K562 (cell line): ENCODE data around the gene SKOR1. TPM values are rescaled to one million over a fixed set of nuclear protein-coding genes. Genes with fewer than 3 reads are reported as not detected.

Source experiments
- ATAC-seq: fragments of 200-7000 bp; cut with Tn5 transposase; 3 replicates; pipeline ENCODE4 v1.9.1; 2020; ENCODE audit warnings: moderate library complexity
- BruUV-seq: library from RNA; stranded (reverse); fragments of 400-500 nt; replicated peaks from 2 replicates; lab custom pipeline; 2021; lab: Mats Ljungman, UMichigan
- CTCF ChIA-PET: fragments of 300-600 bp; formaldehyde crosslinking; extraction: SDS; loops from one replicate; lab custom pipeline; 2021; ENCODE audit warnings: low intra/inter-chr PET ratio; lab: Yijun Ruan, JAX
- POLR2A ChIA-PET: fragments of 300-600, 350-650 bp; sonication (Branson Sonifier 250); formaldehyde crosslinking; extraction: SDS; loops from one replicate; lab custom pipeline; 2021; ENCODE audit warnings: antibody characterized with exemption, inconsistent platforms; lab: Yijun Ruan, JAX
- DNase-seq, 4 experiments: peaks; one replicate each; pipeline versions ENCODE4 v3.0.0 to v3.0.0-alpha.2; 2011 to 2018; ENCODE audit warnings: low spot score in 3 of 4, mixed read lengths in 3 of 4; ENCODE audit errors: extremely low read depth in 1 of 4
- FAIRE-seq: peaks from 2 replicates; lab custom pipeline; 2011; peaks lifted over from hg19 to GRCh38; lab: Jason Lieb, UNC
- H2AFZ ChIP-seq: 2 replicates; pipeline ENCODE4 v1.6.0; 2011; ENCODE audit warnings: low read depth, low read length, control low read depth, inconsistent platforms
- H3K27ac ChIP-seq: fragments of 200-600 bp; 3 replicates; pipeline ENCODE4 v1.8.0; 2011; ENCODE audit warnings: low read depth, mild to moderate bottlenecking, control low read depth, inconsistent platforms, low read length, moderate library complexity, mixed read lengths; ENCODE audit errors: extremely low read depth
- H3K27me3 ChIP-seq, 2 experiments: fragments of 300-600 bp in 1 of 2; 2 replicates in 1 of 2; 3 replicates in 1 of 2; pipeline versions ENCODE4 v1.6.0 to v1.8.0; 2011; ENCODE audit warnings: inconsistent platforms in 2 of 2, low read length in 2 of 2, mild to moderate bottlenecking in 1 of 2, mixed read lengths in 1 of 2, moderate library complexity in 1 of 2; ENCODE audit not compliant: control insufficient read depth in 2 of 2, insufficient read depth in 2 of 2
- H3K36me3 ChIP-seq: fragments of 300-600 bp; 3 replicates; pipeline ENCODE4 v1.8.0; 2011; ENCODE audit warnings: mild to moderate bottlenecking, low read length, inconsistent platforms; ENCODE audit not compliant: control insufficient read depth, insufficient read depth
- H3K4me1 ChIP-seq, 2 experiments: fragments of 200-600 bp in 1 of 2; replicated peaks in 1 of 2; 2 replicates in 1 of 2; 3 replicates in 1 of 2; pipeline versions ENCODE4 v1.5.1 to v1.8.0; 2011; ENCODE audit warnings: inconsistent platforms in 2 of 2, low read length in 2 of 2, mild to moderate bottlenecking in 1 of 2, mixed read lengths in 1 of 2, moderate library complexity in 1 of 2; ENCODE audit not compliant: control insufficient read depth in 2 of 2, insufficient read depth in 2 of 2
- H3K4me2 ChIP-seq: 2 replicates; pipeline ENCODE4 v1.6.1; 2011; ENCODE audit warnings: low read length, control low read depth, inconsistent platforms, mixed read lengths; ENCODE audit not compliant: insufficient read depth
- H3K4me3 ChIP-seq: fragments of 200-600 bp; sonication (generic), shearing (Covaris generic); 2 replicates; pipeline ENCODE4 v1.5.1; 2016; ENCODE audit warnings: control low read depth, inconsistent platforms
- H3K79me2 ChIP-seq: fragments of 200-600 bp; 3 replicates; pipeline ENCODE4 v1.8.0; 2011; ENCODE audit warnings: low read length, inconsistent platforms; ENCODE audit not compliant: control insufficient read depth, insufficient read depth
- H3K9ac ChIP-seq, 2 experiments: 2 replicates each; pipeline versions ENCODE4 v1.6.0 to v1.6.1; 2011; ENCODE audit warnings: low read depth in 2 of 2, low read length in 2 of 2, control low read depth in 1 of 2, inconsistent platforms in 1 of 2, mild to moderate bottlenecking in 1 of 2, mixed read lengths in 1 of 2; ENCODE audit not compliant: insufficient read depth in 1 of 2
- H3K9me1 ChIP-seq: one replicate; pipeline ENCODE4 v1.6.0; 2011; ENCODE audit warnings: inconsistent platforms, mild to moderate bottlenecking, low read length, moderate library complexity; ENCODE audit not compliant: control insufficient read depth, insufficient read depth
- H3K9me3 ChIP-seq: replicated peaks from 2 replicates; pipeline ENCODE4 v1.5.1; 2011; ENCODE audit warnings: low read depth, low read length, inconsistent platforms; ENCODE audit not compliant: control insufficient read depth, insufficient read depth
- H4K20me1 ChIP-seq: replicated peaks from 2 replicates; pipeline ENCODE4 v1.6.1; 2011; ENCODE audit warnings: low read length, inconsistent platforms, mixed read lengths; ENCODE audit not compliant: control insufficient read depth, insufficient read depth
- CHD1 ChIP-seq: fragments of 200-600 bp; sonication (generic); IDR thresholded peaks from one replicate; pipeline ENCODE4 v1.6.1; 2012; ENCODE audit warnings: mild to moderate bottlenecking, moderate library complexity, low read length, inconsistent platforms
- EHMT2 ChIP-seq: fragments of 450-650 bp; IDR thresholded peaks from 2 replicates; pipeline ENCODE4 v1.6.1; 2018; ENCODE audit warnings: antibody characterized with exemption
- EWSR1 ChIP-seq: fragments of 450-650 bp; IDR thresholded peaks from 2 replicates; pipeline ENCODE4 v1.6.1; 2018; ENCODE audit warnings: borderline replicate concordance, mild to moderate bottlenecking, low read depth, moderate library complexity; ENCODE audit not compliant: partially characterized antibody
- L3MBTL2 ChIP-seq: fragments of 450-650 bp; IDR thresholded peaks from 2 replicates; pipeline ENCODE4 v1.6.1; 2016; ENCODE audit warnings: mild to moderate bottlenecking, moderate library complexity
- LARP7 ChIP-seq: fragments of 450-650 bp; IDR thresholded peaks from 2 replicates; pipeline ENCODE4 v1.6.1; 2016
- MED1 ChIP-seq: sonication (generic); formaldehyde crosslinking; IDR thresholded peaks from 2 replicates; pipeline ENCODE4 v1.8.1; 2023; ENCODE audit warnings: missing genetic modification reagents, borderline replicate concordance
- PTRF ChIP-seq: fragments of 450-650 bp; IDR thresholded peaks from 2 replicates; pipeline ENCODE4 v1.6.1; 2016; ENCODE audit warnings: mild to moderate bottlenecking, missing genetic modification characterization, missing compliant biosample characterization
- PTTG1 ChIP-seq: fragments of 450-650 bp; IDR thresholded peaks from 2 replicates; pipeline ENCODE4 v1.6.1; 2016; ENCODE audit warnings: low read depth, mild to moderate bottlenecking, missing genetic modification characterization, missing compliant biosample characterization
- TARDBP ChIP-seq: fragments of 450-650 bp; IDR thresholded peaks from 2 replicates; pipeline ENCODE4 v1.6.1; 2016
- XRCC4 ChIP-seq: IDR thresholded peaks from one replicate; pipeline ENCODE4 v1.6.1; 2011; ENCODE audit not compliant: insufficient read depth, insufficient read length; ENCODE audit errors: extremely low read depth
- ZC3H4 ChIP-seq: sonication (generic); formaldehyde crosslinking; IDR thresholded peaks from 2 replicates; pipeline ENCODE4 v1.9.0; 2021; ENCODE audit warnings: missing genetic modification reagents, borderline replicate concordance
- ZNF134 ChIP-seq: fragments of 250-450 bp; sonication (Bioruptor Pico); conservative IDR thresholded peaks from 2 replicates; pipeline ENCODE4 v1.4.0; 2020
- ZNF354B ChIP-seq: fragments of 250-450 bp; sonication (Bioruptor Pico); IDR thresholded peaks from 2 replicates; pipeline ENCODE4 v1.4.0; 2020
- ZNF518B ChIP-seq: fragments of 250-450 bp; sonication (Bioruptor Pico); IDR thresholded peaks from 2 replicates; pipeline ENCODE4 v1.5.0; 2021; ENCODE audit warnings: mild to moderate bottlenecking, moderate library complexity
- WGBS: fragments of 100-300 bp; shearing (Covaris generic); methylation state at CpG from one replicate; pipeline ENCODE4 v1.1.6; 2016; ENCODE audit warnings: low coverage, mixed read lengths; ENCODE audit not compliant: insufficient coverage; ENCODE audit errors: missing lambda C conversion rate; 5-methylcytosine and 5-hydroxymethylcytosine counted together
- in situ Hi-C: fragments of 300-500 bp; cut with MboI; formaldehyde crosslinking; loops from 4 replicates; pipeline ENCODE4 v1.15.0; 2018; ENCODE audit warnings: inconsistent platforms, mixed read lengths
- intact Hi-C: fragments of 100-400 bp; cut with micrococcal nuclease; formaldehyde crosslinking; loops from 2 replicates; pipeline ENCODE4 v1.14.2; 2022
- polyA plus RNA-seq, 8 experiments: library from polyadenylated mRNA; depleted of rRNA in 4 of 8; stranded (reverse) in 5 of 8; unstranded in 3 of 8; fragments of >200 nt; fragmentation: Nextera tagmentation in 2 of 8; fragmentation: Illumina TruSeq in 1 of 8; extraction: Ambion mirVana in 2 of 8; extraction: Trizol in 1 of 8; gene quantifications; 2 replicates each; pipeline versions ENCODE4 v1.2.1 to v1.2.3, GENCODE V29; 2011 to 2014; ENCODE audit warnings: inconsistent platforms in 1 of 8, missing spikeins in 1 of 8
- total RNA-seq, 7 experiments: library from RNA; depleted of rRNA in 6 of 7; stranded (reverse); fragments of >200 nt in 6 of 7; fragmentation: Illumina TruSeq in 2 of 7; extraction: Trizol in 2 of 7; gene quantifications; 2 replicates each; pipeline versions ENCODE4 v1.2.1 to v1.2.3, GENCODE V29; 2011 to 2021; ENCODE audit warnings: low replicate concordance in 1 of 7
- TF ChIP-seq, protein P1 (sequence below): fragments of 450-650 bp; formaldehyde crosslinking; IDR thresholded peaks from 2 replicates; pipeline ENCODE4 v1.4.0; 2022; ENCODE audit warnings: missing genetic modification characterization

Gene SKOR1
- total and polyA plus RNA-seq, 9 of the 15 experiments (the other 6 are each of a cell fraction or from before 2014, with no cell fraction given): 0.04 to 0.41 (median 0.09) TPM; not detected in 3

DNA sequence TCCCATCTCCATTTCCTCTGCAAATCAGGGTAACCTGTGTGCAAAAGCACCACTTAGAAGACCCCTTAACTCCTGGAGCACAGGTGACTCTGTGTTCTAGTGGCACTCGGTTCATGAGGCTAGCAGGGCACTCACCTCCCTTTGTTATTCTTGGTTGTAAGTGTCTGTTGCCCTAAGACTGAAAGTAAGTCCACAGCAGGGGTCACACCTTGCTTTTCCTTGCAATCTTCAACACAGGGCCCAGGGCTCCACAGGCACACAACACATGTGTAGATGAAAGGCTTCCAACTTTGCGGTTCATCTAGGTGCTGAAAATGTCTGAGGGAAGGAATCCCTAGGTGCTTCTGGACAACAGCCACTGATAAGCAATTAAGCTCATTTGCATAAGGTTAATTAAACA is 11.6 kb downstream of the SKOR1 start:
- H3K4me1 ChIP-seq: peaks cover 11 to 49% of the 10 kb centered on the region in 2 experiments
- no peak overlapping the region for H3K9ac ChIP-seq
- 3% methylated on average over 2 of the region's 2 CpGs for WGBS
- intact Hi-C loops (loop anchor here (1.0 to 10.0 kb wide), 2 partner anchors 380 to 532 kb away; no protein-coding TSS in a partner anchor), in situ Hi-C loops (loop anchor here (5.0 to 10.0 kb wide), 2 partner anchors 380 to 902 kb away; no protein-coding TSS in a partner anchor)
- no peak for TF ChIP-seq EWSR1
- TF ChIP-seq ZNF518B (CRISPR knock-in tag): no peak
- no peak for TF ChIP-seq EHMT2
- TF ChIP-seq MED1: no peak
- no peak for TF ChIP-seq ZNF354B
- no peak for TF ChIP-seq ZC3H4 (CRISPR knock-in tag)
- no peak for TF ChIP-seq XRCC4
- TF ChIP-seq TARDBP: no peak
- no peak for TF ChIP-seq L3MBTL2
- no peak for TF ChIP-seq LARP7
- no peak for TF ChIP-seq PTRF
- no peak for TF ChIP-seq ZNF134
- TF ChIP-seq PTTG1 (tag): no peak
- no peak for TF ChIP-seq CHD1
- TF ChIP-seq, protein P1, sequence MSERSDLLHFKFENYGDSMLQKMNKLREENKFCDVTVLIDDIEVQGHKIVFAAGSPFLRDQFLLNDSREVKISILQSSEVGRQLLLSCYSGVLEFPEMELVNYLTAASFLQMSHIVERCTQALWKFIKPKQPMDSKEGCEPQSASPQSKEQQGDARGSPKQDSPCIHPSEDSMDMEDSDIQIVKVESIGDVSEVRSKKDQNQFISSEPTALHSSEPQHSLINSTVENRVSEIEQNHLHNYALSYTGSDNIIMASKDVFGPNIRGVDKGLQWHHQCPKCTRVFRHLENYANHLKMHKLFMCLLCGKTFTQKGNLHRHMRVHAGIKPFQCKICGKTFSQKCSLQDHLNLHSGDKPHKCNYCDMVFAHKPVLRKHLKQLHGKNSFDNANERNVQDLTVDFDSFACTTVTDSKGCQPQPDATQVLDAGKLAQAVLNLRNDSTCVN (CRISPR knock-in tag): no peak
- ATAC-seq (no peak), DNase-seq (no peak), FAIRE-seq (no peak)
- POLR2A ChIA-PET: no interaction called here
- no peaks in the 10 kb centered on the region; the same call in 1 of the 2 replicates for H4K20me1 ChIP-seq
- no peak overlapping the region for H3K4me2 ChIP-seq
- no peak overlapping the region for H2AFZ ChIP-seq
- no peaks in the 10 kb centered on the region for H3K9me1 ChIP-seq
- CTCF ChIA-PET: interaction anchor here (0.7 to 5.5 kb wide), 4 partner anchors 335 to 934 kb away, joined by 3 to 39 read pairs (median 12); no protein-coding TSS in a partner anchor
- H3K79me2 ChIP-seq: no peaks in the 10 kb centered on the region
- no TSS peak for BruUV-seq
- H3K27me3 ChIP-seq: peaks cover 2 to 29% of the 10 kb centered on the region in 2 experiments; a peak in 4 of 5 replicates
- no peaks in the 10 kb centered on the region for H3K36me3 ChIP-seq
- H3K9me3 ChIP-seq: no peaks in the 10 kb centered on the region
- H3K4me3 ChIP-seq: no peak overlapping the region
- H3K27ac ChIP-seq: no peak overlapping the region
